Trophoblast cell (in vitro differentiated cells and primary cell): ENCODE measurements around the gene RPL9. TPM values are rescaled to one million over a fixed set of nuclear protein-coding genes. Genes with fewer than 3 reads are reported as not detected.
"Not testable (repeated sequence)": the region's sequence is repeated elsewhere in the genome, so short reads cannot be mapped to it uniquely, and the experiment has no call there.

Experiments
- DNase-seq, 2 donors: peaks; one replicate each; pipeline ENCODE4 v3.0.0-alpha.2; 2016
- H2AFZ ChIP-seq: 2 replicates; pipeline ENCODE4 v1.6.1; 2013; ENCODE audit warnings: low read length, moderate library complexity, mild to moderate bottlenecking; ENCODE audit not compliant: insufficient read depth, poor library complexity
- H2AK5ac ChIP-seq: 2 replicates; pipeline ENCODE4 v1.6.1; 2013; ENCODE audit warnings: mild to moderate bottlenecking, low read length
- H2BK120ac ChIP-seq: 2 replicates; pipeline ENCODE4 v1.6.1; 2013; ENCODE audit warnings: low read length, mild to moderate bottlenecking, moderate library complexity; ENCODE audit not compliant: insufficient read depth, poor library complexity
- H2BK12ac ChIP-seq: 2 replicates; pipeline ENCODE4 v1.6.1; 2013; ENCODE audit warnings: mild to moderate bottlenecking, low read length, moderate library complexity
- H2BK5ac ChIP-seq: 2 replicates; pipeline ENCODE4 v1.6.1; 2013; ENCODE audit warnings: low read length, low read depth, moderate library complexity, mild to moderate bottlenecking; ENCODE audit not compliant: poor library complexity
- H3K14ac ChIP-seq: 2 replicates; pipeline ENCODE4 v1.6.1; 2013; ENCODE audit warnings: mild to moderate bottlenecking, low read length
- H3K18ac ChIP-seq: 2 replicates; pipeline ENCODE4 v1.6.1; 2013; ENCODE audit warnings: mild to moderate bottlenecking, low read length
- H3K23ac ChIP-seq: 2 replicates; pipeline ENCODE4 v1.6.1; 2013; ENCODE audit warnings: low read length
- H3K27ac ChIP-seq: 2 replicates; pipeline ENCODE4 v1.5.1; 2013; ENCODE audit warnings: low read depth, mild to moderate bottlenecking, inconsistent platforms, low read length, moderate library complexity
- H3K27me3 ChIP-seq: 2 replicates; pipeline ENCODE4 v1.6.1; 2013; ENCODE audit warnings: inconsistent platforms, mild to moderate bottlenecking, low read length, moderate library complexity; ENCODE audit not compliant: insufficient read depth
- H3K36me3 ChIP-seq, 2 experiments: 1 replicate in 1 of 2; 2 replicates in 1 of 2; pipeline ENCODE4 v1.6.1; 2013; ENCODE audit warnings: low read length in 2 of 2, mild to moderate bottlenecking in 2 of 2, moderate library complexity in 1 of 2; ENCODE audit not compliant: insufficient read depth in 2 of 2, control insufficient read depth in 1 of 2
- H3K4ac ChIP-seq: 2 replicates; pipeline ENCODE4 v1.6.1; 2013; ENCODE audit warnings: low read depth, mild to moderate bottlenecking, low read length, moderate library complexity
- H3K4me1 ChIP-seq, 2 experiments: 1 replicate in 1 of 2; 2 replicates in 1 of 2; pipeline ENCODE4 v1.6.1; 2013; ENCODE audit warnings: low read length in 2 of 2, mild to moderate bottlenecking in 2 of 2, moderate library complexity in 1 of 2; ENCODE audit not compliant: insufficient read depth in 2 of 2, control insufficient read depth in 1 of 2
- H3K4me2 ChIP-seq: 2 replicates; pipeline ENCODE4 v1.6.1; 2013; ENCODE audit warnings: inconsistent platforms, mild to moderate bottlenecking, low read length, moderate library complexity
- H3K4me3 ChIP-seq: 2 replicates; pipeline ENCODE4 v1.5.1; 2013; ENCODE audit warnings: mild to moderate bottlenecking, low read depth, low read length, inconsistent platforms
- H3K79me1 ChIP-seq: one replicate; pipeline ENCODE4 v1.6.1; 2013; ENCODE audit warnings: low read length
- H3K79me2 ChIP-seq: 2 replicates; pipeline ENCODE4 v1.6.1; 2013; ENCODE audit warnings: low read length, mild to moderate bottlenecking; ENCODE audit not compliant: control insufficient read depth, insufficient read depth, poor library complexity
- H3K9ac ChIP-seq: 2 replicates; pipeline ENCODE4 v1.6.1; 2013; ENCODE audit warnings: mild to moderate bottlenecking, low read length
- H3K9me3 ChIP-seq: 2 replicates; pipeline ENCODE4 v1.6.1; 2013; ENCODE audit warnings: low read depth, mild to moderate bottlenecking, control low read depth, inconsistent platforms, low read length; ENCODE audit not compliant: insufficient read depth
- H4K12ac ChIP-seq: 2 replicates; pipeline ENCODE4 v1.6.1; 2013; ENCODE audit warnings: low read depth, mild to moderate bottlenecking, low read length, moderate library complexity
- H4K8ac ChIP-seq: 2 replicates; pipeline ENCODE4 v1.6.1; 2013; ENCODE audit warnings: low read depth, mild to moderate bottlenecking, low read length, moderate library complexity
- H4K91ac ChIP-seq: one replicate; pipeline ENCODE4 v1.6.1; 2013; ENCODE audit warnings: low read depth, mild to moderate bottlenecking, low read length, moderate library complexity
- WGBS: extraction: QIAGEN DNeasy Blood & Tissue Kit; methylation state at CpG from one replicate; pipeline ENCODE4 v1.1.7; 2013; ENCODE audit warnings: missing lambda C conversion rate; ENCODE audit not compliant: insufficient read length, insufficient coverage; ENCODE audit errors: extremely low coverage; 5-methylcytosine and 5-hydroxymethylcytosine counted together
- polyA plus RNA-seq: library from polyadenylated mRNA; stranded (reverse); fragments of 200-250 nt; gene quantifications from 2 replicates; pipeline ENCODE4 v1.2.3, GENCODE V29; 2013

RPL9 gene
- 1,848 and 1,853 TPM in 2 replicates for polyA plus RNA-seq

- H3K14ac ChIP-seq = peak within 1 kb of the TSS; percentile 75
- H3K4ac ChIP-seq = peak within 1 kb of the TSS; percentile 91
- peaks cover 7% of the 10 kb centered on the region for H3K79me2 ChIP-seq
- DNase-seq = peak; percentile 98 to 100
- no peaks in the 10 kb centered on the region for H3K27me3 ChIP-seq
- H4K8ac ChIP-seq = peak within 1 kb of the TSS; percentile 91
- H3K4me2 ChIP-seq = peak within 1 kb of the TSS; percentile 66
- H4K12ac ChIP-seq = peak within 1 kb of the TSS; percentile 71
- H2BK120ac ChIP-seq = peak within 1 kb of the TSS; percentile 74
- H3K79me1 ChIP-seq = peaks cover 5% of the 10 kb centered on the region
- peak within 1 kb of the TSS; percentile 89 for H3K27ac ChIP-seq
- no peaks in the 10 kb centered on the region for H3K4me1 ChIP-seq
- H3K9me3 ChIP-seq = no peaks in the 10 kb centered on the region
- H3K36me3 ChIP-seq = peaks cover 18 to 21% of the 10 kb centered on the region in 2 experiments
- H2BK12ac ChIP-seq = no peak within 1 kb of the TSS
- no CpG with 5 or more reads among the region's 55 CpGs for WGBS
- peak within 1 kb of the TSS; percentile 83 for H4K91ac ChIP-seq
- H3K4me3 ChIP-seq = peak within 1 kb of the TSS; percentile 82
- H2AFZ ChIP-seq = peak within 1 kb of the TSS; percentile 53
- peak within 1 kb of the TSS; percentile 55 for H2BK5ac ChIP-seq
- peak within 1 kb of the TSS; percentile 13 for H3K18ac ChIP-seq
- H3K9ac ChIP-seq = peak within 1 kb of the TSS; percentile 98
- peak within 1 kb of the TSS; percentile 67 for H2AK5ac ChIP-seq
- no peak within 1 kb of the TSS for H3K23ac ChIP-seq
These were observed at the start of gene RPL9, which contains the start of gene LIAS for GRCh38 chr4:39458505-39459300. TSS of gene RPL9 (minus strand) at chr4:39458922. CDS start at chr4:39458439, 483 bp downstream. TSS of gene LIAS (plus strand) at chr4:39459056. CDS start at chr4:39459118, 62 bp downstream.

- no peak overlapping the region for H3K4me3 ChIP-seq
- H3K14ac ChIP-seq = no peak overlapping the region
- no peak overlapping the region for H2AK5ac ChIP-seq
- H3K9me3 ChIP-seq = no peaks in the 10 kb centered on the region
- H3K36me3 ChIP-seq = peaks cover 30 to 55% of the 10 kb centered on the region in 2 experiments
- no peak overlapping the region for H2BK5ac ChIP-seq
- H2BK12ac ChIP-seq = no peak overlapping the region
- H3K27me3 ChIP-seq = no peaks in the 10 kb centered on the region
- no peak overlapping the region for H2AFZ ChIP-seq
- H3K79me1 ChIP-seq = no peaks in the 10 kb centered on the region
- H2BK120ac ChIP-seq = no peak overlapping the region
- H3K4me1 ChIP-seq = no peaks in the 10 kb centered on the region
- H3K4me2 ChIP-seq = no peak overlapping the region
- no peak overlapping the region for H4K91ac ChIP-seq
- H4K12ac ChIP-seq = no peak overlapping the region
- H3K27ac ChIP-seq = no peak overlapping the region
- no CpG with 5 or more reads among the region's 1 CpG for WGBS
- no peak overlapping the region for H3K9ac ChIP-seq
- no peaks in the 10 kb centered on the region for H3K79me2 ChIP-seq
- H4K8ac ChIP-seq = no peak overlapping the region
- DNase-seq = peak in 1 of 2 donors; percentile 51
- H3K4ac ChIP-seq = no peak overlapping the region
- H3K23ac ChIP-seq = no peak overlapping the region
- no peak overlapping the region for H3K18ac ChIP-seq
These were observed 46.9 kb upstream of the RPL9 start for GRCh38 chr4:39505581-39505980.

GRCh38 chr4:39504538-39504937 lies 45.8 kb upstream of the RPL9 start:
- H3K4me2 ChIP-seq = no peak overlapping the region
- no peak overlapping the region for H4K12ac ChIP-seq
- no peak overlapping the region for H3K4ac ChIP-seq
- no peak overlapping the region for H2BK5ac ChIP-seq
- H2AFZ ChIP-seq = no peak overlapping the region
- no peak overlapping the region for H2BK12ac ChIP-seq
- DNase-seq = peak in 1 of 2 donors; percentile 76
- peaks cover 27 to 49% of the 10 kb centered on the region in 2 experiments for H3K36me3 ChIP-seq
- no peak overlapping the region for H2BK120ac ChIP-seq
- H3K18ac ChIP-seq = no peak overlapping the region
- H3K79me2 ChIP-seq = no peaks in the 10 kb centered on the region
- no peaks in the 10 kb centered on the region for H3K27me3 ChIP-seq
- no peak overlapping the region for H4K91ac ChIP-seq
- H3K27ac ChIP-seq = no peak overlapping the region
- no peaks in the 10 kb centered on the region for H3K9me3 ChIP-seq
- H3K4me3 ChIP-seq = no peak overlapping the region
- no peaks in the 10 kb centered on the region for H3K4me1 ChIP-seq
- H2AK5ac ChIP-seq = no peak overlapping the region
- no peak overlapping the region for H4K8ac ChIP-seq
- no peak overlapping the region for H3K14ac ChIP-seq
- no peak overlapping the region for H3K9ac ChIP-seq
- no CpG with 5 or more reads among the region's 2 CpGs for WGBS
- no peaks in the 10 kb centered on the region for H3K79me1 ChIP-seq
- H3K23ac ChIP-seq = no peak overlapping the region

GRCh38 chr4:39502664-39503035 lies 43.9 kb upstream of the RPL9 start:
- not testable (repeated sequence) for H3K27me3 ChIP-seq, DNase-seq, H3K18ac ChIP-seq, H2BK5ac ChIP-seq, H4K91ac ChIP-seq, H2BK120ac ChIP-seq, H3K23ac ChIP-seq, H3K79me1 ChIP-seq, H2AK5ac ChIP-seq, H3K4me3 ChIP-seq, H3K14ac ChIP-seq, H3K4me1 ChIP-seq, H2AFZ ChIP-seq, H4K12ac ChIP-seq, H2BK12ac ChIP-seq, H3K4me2 ChIP-seq, H3K27ac ChIP-seq, H3K79me2 ChIP-seq, H3K9ac ChIP-seq, H4K8ac ChIP-seq, H3K4ac ChIP-seq, H3K9me3 ChIP-seq
- no CpG with 5 or more reads among the region's 4 CpGs for WGBS
- peaks cover 18 to 38% of the 10 kb centered on the region in 2 experiments for H3K36me3 ChIP-seq
